DMS 273 treated with DMSO at 0.1 percent for 48 hours (cell line): ENCODE measurements around the gene SRPK2.

Source experiments
- DNase-seq: peaks from one replicate; lab custom pipeline; 2025; lab: John Stamatoyannopoulos, UW

The SRPK2 gene

DNA sequence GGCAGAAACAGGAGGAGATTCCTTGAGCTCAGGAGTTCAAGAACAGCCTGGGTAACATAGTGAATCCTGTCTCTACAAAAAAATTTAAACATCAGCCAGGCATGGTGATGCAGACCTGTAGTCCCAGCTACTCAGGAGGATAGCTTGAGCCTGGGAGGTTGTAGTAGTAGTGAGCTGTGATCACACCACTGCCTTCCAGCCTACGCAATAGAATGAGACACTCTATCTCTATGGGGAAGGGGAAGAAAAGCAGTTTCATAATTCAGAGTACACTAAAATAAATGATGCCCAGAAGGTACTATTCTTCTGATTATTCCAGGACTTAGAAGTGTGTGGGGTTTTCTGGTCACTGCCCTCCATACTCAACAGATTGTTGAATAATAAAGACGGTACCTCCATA is 197.4 kb downstream of the SRPK2 start:
- no peak for DNase-seq

DNA sequence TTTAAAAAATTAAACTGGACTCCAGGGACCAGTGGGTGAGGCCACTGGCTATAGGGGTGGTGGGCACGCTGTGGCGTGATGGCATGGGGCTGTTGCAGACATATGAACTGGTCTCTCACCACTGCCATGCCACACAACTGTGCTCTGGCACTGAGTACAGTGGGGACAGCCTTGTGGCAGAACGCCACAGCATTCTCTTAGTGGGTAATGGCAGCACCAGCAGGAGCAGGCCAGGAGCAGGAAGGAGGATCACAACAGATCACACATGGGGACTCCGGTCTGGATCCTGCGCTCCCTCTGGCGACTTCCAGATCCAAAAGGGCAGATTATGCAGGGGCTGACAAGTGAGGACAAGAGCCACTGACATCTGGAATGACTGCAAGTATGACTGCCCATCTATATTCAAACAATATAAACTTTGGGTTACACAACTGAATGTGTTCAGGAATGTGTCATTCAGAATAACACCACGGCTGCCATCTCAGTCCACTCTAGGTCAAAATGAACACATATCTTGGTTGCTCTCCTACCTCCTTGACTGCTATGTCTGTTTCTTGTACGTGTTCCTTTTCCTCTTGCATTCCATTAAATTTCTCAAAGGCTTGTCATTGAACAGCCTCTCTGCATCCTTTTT is 198.7 kb downstream of the SRPK2 start:
- DNase-seq = no peak

DNA sequence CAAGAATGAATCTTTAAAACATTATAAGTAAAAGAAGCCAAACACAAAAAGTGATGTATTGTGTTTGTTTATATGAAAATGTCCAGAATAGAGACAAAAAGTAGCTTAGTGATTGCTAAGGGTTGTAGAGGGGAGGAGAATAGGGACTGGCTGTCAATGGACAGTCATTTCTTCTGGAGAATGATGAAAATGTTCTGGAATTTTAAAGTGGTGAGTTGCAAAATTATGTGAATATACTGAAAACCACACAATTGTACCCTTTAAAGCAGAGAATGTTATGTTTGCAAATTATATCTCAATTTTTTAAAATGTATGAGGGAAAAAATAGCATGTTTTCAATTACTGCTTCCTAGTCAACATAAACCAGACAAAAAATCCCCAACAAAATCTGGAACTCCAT is 200.5 kb downstream of the SRPK2 start:
- no peak for DNase-seq

DNA sequence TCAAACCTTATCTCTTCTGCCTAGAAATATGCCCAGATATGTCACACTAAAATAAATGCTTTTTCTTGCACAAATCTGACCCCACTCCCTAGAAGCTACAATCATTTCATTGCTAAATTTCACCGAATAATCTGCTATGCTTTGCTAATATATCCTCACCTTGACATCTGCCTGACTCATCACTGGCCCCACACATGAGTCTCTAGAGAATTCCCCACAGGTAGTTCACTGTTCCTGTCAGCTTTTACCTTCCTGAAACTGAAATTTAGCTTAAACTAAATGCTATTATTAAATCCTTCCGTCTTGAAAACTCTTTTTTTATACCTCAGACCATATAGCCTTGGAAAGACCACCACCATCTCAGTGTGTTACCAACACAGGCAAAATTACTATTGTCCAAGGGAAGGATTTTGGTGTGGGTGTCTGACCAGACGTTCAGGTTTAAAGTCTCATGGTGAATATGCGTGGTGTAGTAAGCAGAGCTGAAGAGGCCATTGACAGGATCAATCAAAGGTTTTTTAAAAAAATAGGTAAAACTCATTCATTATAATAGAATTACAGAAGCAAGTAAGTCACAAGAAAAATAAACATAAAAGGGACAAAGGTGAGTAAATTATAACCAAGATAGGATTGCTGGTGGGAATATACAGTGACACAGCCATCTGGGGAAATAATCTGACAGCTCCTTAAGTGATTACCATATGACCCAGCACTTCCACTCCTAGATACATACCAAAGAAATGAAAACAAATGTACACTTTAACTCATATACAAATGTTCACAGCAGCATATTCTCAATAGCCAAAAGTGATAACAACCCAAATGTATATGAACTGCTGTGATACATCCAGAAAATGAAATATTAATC is 201.2 kb downstream of the SRPK2 start:
- no peak for DNase-seq

DNA sequence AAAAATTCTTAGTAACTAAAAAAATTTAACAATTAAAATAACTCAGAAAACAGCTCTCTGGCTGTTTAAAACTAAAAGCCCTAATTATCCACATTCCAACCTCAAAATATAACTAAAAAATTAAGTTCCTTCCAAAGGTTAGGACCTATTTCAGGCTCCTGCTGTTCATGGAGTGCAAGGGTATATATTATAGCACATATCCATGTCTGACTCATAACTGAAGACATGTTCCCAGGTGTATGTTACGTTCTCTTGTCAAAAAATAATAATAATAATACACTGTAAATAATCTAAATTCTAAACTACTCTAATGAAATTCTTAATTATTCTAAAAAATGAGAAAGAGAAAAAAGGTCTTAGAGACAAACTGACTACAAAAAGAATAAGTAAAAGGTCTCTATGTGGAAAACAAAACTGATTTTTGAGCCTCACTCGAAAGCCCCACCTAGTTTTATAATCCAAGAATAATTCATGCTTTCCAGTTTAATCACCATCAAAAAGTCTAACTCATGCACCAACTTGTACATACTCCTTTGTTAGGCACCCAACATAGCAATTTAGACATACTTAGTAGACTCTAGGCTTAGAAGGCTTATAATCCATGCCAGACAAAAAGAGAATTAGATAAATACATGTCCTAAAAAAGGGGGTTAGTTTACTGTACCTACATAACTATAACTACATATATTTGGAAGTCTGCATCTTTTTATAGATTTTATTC is 203.3 kb downstream of the SRPK2 start:
- DNase-seq = no peak

DNA sequence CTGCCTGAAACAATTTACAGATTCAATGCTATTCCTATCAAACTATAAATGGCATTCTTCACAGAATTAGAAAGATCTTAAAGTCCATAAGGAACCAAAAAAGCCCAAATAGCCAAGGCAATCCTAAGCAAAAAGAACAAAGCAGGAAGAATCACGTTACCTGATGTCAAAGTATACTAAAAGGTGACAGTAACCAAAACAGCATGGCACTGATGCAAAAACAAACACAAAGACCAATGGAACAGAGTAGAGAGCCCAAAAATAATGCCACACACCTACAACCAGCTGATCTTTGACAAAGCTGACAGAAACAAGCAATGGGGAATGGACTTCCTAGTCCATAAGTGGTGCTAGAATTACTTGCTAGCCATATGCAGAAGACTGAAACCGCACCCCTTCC is 208.7 kb downstream of the SRPK2 start:
- no peak for DNase-seq

DNA sequence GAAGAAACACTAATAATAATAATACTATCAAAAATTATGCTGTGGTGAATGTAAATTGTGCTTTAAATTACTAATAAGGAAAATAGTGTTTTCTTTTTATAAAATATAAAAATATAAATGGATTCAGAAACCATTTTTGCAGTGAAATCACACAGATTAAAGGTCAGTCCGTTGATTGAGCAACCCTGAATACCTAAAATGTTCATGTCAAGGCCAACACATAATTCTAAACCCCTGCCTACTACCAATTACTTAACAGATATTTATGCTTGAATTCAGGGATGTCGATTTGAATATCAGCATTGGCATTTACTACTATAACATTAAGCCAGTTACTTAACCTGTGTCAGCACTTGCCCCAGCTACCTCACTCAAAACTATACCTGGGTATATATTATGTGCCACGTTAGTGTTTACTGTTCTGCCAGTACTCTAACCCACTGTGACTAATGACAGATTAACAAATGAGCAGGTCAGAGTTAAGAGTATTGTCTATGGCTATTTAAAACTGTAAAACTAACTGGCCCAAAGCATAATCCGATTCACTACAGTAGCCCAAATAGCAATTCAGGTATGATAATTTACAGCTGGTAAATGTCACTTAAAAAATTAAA is 209.7 kb downstream of the SRPK2 start:
- DNase-seq = no peak

DNA sequence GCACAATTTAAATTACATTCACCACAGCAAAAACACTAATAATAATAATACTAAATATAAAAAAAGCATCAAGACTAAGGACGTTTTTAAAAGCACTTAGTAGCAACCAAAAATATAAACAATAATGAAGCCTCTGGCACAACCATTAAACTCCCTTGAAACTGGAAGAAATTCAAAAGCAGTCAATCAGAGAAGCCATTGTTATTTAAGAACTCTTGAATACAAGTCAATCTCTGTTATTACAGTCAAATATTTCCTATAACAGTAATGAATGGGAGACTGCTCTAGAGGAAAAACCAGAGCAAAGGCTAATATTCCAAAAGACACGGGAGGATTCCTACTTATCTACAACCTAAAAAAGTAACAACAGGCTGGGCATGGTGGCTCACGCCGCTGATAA is 210.5 kb downstream of the SRPK2 start:
- no peak for DNase-seq

DNA sequence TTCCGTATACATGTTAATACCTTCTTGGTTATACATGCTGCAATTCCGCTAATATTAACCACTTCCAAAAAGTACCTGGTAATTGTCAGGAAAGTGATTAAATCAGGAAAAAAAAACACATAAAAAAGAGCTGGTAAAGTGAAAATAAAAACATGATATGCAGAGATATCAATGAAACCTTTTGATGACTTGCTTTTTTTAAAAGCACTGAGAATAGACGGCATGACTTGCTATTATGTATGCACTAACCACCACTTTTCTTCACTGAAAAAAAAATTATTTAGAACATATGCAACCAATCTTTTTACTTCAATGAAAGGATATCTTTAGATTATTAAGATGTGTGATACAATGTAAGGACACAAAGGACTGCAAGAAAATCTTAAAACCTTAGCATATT is 211.7 kb downstream of the SRPK2 start:
- no peak for DNase-seq

DNA sequence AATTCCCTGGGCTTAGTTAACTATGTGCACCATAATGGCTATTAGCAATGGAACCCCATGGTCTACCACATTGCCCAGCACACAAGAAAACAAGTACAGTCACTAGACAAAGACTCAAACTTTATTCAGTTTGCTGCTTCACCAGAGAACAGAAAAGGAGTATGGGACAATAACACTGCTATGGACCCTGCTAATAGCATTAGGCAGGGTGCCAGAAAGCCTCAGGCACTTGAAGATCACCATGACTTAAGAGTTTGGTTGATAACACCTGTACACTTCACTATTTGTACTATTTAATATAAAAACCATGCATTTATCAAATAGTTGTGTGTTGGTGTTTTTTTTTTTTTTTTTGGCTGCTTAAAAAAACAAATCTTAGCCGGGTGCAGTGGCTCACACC is 215.1 kb downstream of the SRPK2 start:
- DNase-seq = no peak

DNA sequence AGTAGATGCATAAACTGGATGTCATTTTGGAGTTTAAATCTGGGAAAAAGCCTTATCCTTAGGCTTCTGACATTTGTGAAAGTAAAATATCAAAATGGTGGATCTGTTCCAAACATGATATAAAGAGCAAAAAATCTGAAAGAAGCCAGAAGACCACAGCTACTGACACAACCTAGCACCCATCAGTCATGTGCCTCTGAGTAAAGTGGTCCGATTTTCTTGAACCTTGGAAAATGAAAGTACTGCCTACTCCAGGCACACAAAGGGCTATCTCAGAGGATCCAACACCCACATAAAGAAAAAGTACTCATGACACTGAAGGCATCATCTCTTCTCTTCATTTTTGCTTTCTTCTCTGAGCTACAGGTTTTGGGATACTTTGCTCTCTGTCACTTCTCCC is 224.0 kb downstream of the SRPK2 start:
- DNase-seq = no peak

DNA sequence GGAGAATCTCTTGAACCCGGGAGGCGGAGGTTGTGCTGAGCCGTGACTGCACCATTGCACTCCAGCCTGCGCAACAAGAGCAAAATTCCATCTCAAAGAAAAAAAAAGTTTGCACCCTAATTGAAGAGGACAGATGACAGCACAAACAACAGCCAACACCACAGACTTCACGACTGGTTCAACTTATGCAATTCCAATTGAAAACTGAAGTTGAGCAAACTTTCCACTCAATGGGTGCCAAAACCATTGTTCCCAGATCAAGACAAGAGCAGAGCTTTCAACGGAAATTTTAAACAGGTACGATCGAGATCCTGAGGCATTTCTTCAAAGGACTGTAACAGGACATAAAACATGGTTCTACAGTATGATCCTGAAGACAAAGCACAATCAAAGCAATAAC is 225.0 kb downstream of the SRPK2 start:
- no peak for DNase-seq

DNA sequence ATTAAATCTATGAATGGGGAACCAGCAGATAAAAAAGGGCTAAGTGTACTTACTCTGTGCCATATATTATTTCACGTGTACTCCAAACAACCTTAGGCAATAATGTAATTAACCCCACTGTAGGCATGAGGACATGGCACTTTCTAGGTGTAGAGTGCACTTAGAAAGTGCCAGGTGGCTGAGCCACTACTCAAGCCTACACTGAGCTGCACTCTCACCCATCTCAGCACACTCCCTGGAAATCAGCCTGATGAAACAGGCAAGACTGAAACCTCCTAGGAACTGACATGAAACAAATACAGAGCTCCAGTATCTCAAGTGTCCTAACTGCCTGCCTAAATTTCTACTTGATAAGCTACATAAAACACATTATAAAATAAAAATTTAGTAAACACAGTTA is 227.4 kb downstream of the SRPK2 start:
- DNase-seq = no peak

DNA sequence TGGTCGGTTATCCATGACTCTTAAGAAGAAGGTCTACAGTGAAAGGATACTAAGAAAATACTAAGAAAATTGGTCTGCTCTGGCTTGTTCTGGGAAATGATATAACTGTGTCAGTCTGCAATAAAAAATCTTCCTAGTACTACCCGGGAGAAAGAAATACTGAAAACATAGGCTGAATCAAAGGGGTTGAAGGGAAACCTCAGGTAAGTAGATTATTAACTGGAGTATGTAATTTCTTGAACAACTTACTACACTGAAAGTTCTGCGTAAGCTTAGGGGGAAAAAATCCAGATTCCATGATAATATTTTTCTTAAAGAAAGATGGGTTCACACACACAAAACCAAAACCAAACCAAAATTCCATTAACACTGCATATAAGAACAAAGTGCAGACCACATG is 231.4 kb downstream of the SRPK2 start:
- DNase-seq = no peak

DNA sequence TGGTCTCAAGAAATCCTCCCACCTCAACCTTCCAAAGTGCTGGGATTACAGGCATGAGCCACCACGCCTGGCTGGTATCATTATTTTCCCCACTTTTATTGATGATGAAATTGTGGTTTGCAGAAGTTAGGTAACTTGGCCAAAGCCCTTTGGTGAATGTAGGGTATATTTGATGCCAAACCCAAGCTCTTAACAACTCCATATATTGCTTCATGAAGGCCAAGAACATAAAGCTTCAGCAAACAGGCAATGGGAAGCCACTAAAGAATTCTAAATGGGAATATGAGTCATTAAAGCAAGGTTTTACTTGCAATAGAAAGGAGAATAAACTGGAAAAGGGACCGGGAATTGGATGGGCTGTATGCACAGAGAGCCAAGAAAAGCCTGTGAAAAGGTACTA is 232.0 kb downstream of the SRPK2 start:
- no peak for DNase-seq

DNA sequence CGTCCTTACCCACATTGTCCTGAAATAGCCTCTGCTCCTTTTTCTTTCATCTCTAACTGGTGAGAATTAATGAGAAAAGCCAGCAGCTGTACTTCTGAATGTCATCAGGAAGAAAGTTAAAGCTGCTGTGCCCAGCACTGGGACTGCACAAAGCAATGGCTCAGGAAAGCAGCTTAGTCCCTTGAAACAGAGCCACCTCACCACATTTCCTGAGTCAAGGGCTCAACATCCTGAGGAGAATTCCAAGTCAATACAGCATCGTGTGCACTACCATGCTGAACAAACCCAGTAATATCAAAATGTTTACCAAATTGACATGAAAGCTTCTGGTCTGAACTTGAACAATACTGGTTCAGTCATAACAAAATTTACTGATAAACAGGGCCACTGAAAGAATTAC is 234.6 kb downstream of the SRPK2 start:
- no peak for DNase-seq

DNA sequence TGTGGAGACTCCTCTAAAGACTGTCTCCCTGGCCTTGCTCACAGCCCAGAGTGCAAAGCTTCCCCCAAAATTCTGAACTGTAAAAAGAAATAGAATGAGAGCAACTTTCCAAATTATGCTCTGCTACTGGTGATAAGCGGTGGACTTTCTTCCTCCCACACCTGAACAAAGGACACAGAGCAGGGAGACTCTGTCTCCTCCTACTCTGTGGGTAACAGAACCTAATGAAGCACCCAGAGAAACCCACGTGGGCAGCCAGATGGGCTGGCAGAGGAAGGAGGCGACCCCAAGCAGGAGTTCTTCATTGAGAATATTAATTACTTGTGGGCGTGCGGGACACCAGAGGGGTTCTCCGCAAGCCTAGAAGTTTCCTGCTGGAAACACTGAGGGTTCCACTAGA is 235.2 kb downstream of the SRPK2 start:
- DNase-seq = no peak

DNA sequence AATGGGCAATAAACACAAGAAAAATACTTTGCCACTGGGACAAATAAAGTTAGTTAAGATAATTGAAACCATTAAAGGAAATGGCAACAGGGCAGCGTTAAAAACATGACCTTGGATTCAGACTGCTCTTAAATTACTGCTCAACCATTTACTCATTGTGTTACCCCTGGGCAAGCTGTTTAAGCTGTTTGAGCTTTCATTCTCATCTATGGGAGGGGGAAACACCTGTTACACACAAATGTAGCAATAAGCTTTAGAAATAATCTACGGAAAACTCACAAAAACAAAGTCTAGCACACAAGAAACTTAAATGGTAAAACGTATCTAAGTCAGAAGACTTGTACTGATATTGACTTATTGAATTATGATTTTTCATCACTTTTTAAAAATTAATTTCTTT is 237.6 kb downstream of the SRPK2 start:
- no peak for DNase-seq

DNA sequence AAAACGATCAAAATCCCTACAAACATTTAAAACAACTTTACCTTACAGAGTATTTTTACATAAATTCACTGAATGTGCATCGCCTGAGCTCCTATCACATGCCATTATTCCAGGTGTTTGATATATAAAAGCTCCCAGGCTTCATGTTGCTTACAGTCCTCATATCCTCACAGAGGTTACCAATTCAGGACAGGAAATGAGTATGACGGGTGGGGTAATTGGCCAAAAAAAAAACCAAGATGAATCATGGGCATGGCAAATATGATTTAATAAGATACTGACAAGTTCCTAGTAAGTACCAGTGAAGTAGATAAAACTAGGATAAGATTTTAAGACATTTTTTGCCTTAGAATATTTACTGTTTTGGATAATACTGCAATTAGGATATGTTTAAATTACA is 238.9 kb downstream of the SRPK2 start:
- DNase-seq = no peak

DNA sequence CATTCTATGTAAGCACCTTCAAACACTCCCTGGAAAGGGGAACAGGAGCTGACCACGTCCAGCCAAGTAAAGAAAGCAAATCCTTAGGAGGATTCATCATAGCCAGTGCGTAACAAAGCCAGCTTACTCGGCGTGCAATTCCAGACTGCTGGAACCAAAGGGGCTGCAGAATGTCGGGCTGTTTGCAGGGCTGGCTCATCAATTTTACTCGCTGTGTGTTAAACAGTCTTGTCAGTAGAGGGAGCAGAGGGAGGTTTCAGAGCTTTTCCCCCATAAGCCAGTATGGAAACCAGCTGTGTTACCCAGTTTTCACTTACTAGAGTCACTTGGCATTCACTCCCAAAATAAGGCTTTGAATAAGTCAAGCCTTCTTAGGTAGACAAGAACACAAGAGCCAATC is 247.7 kb downstream of the SRPK2 start:
- DNase-seq = no peak

DNA sequence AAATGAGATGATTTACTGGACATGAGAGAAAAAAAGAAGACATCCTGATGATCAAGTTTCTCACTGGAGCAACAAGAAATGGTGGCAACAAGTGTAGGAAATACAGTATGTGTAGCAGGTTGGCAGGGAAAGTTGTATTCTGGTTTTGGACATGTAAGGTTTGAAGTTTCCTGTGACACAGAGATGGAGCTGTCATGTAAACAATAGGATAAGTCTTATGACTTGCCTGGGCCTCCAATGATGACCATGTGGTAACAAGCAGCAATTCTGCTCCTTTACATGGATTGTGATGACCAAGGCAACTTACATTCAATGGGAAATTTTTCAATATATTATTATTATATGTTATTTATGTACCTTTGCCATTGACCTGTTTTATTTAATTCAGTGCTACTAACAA is 249.3 kb downstream of the SRPK2 start:
- no peak for DNase-seq

DNA sequence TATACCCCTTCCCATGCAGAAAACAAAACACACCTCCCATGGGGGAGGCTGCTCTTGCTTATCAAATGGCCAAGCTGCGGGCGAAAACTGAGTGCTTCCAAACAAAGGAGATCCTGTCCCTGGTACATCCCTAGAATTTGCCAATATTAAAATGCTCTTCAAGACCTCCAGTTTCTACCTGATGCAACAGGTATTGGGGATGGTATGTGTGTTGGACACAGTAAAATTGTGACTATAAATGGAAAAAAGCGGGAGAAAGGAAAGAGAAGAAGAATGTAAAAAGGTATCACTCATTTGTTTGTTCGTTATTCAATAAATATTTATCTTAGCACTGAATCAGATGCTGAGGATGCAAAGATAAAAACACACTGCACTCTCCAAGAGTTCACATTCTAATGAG is 250.8 kb downstream of the SRPK2 start:
- no peak for DNase-seq

DNA sequence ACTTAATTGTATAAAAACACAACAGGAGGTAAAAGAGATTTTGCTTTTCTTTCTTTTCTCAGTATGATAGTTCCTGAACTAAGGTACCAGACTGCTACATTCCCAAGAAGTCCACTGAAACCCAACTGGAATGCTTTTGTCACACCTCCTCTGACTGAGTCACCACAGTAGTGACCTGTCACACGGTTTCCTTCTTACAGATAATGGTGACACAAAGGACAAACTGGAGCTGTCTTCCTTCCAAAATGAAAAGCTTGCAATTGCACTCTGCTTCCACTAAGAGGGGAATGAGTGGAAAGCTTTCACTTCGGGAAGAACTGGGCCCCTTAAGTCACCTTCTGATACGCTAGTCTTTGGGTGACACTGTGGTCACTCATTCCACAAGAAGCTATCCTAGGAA is 252.5 kb downstream of the SRPK2 start:
- no peak for DNase-seq
